HG03280 (cell line): ENCODE measurements around the gene OSBPL5.

ENCODE experiments used
- ATAC-seq: cut with Tn5 transposase; IDR thresholded peaks from one replicate; pipeline ENCODE4 v1.9.1; 2021; ENCODE audit warnings: mild to moderate bottlenecking, moderate library complexity; ENCODE audit not compliant: unreplicated experiment

OSBPL5 gene

GRCh38 chr11:3152471-3153110, 12.5 kb downstream of the OSBPL5 start:
- no peak for ATAC-seq

DNA sequence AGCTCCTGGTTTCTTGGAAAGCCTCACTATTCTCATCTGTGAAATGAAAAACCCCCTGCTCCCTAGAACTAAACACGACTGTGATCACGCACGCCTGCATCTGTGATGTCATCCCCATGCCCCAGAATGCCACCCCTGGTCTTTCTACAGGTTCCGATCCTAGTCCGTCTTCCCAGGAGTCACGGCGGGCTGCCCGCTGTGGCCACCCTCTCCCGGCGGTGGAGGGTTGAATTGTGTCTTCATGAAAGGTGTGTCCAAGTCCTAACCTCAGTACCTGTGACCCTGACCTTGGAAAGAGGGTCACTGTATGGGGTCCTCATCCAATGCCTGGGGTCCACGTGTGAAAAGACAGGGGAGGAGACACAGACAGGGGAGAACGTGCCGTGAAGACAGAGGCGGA, 14.4 kb downstream of the OSBPL5 start:
- ATAC-seq, result no peak

DNA sequence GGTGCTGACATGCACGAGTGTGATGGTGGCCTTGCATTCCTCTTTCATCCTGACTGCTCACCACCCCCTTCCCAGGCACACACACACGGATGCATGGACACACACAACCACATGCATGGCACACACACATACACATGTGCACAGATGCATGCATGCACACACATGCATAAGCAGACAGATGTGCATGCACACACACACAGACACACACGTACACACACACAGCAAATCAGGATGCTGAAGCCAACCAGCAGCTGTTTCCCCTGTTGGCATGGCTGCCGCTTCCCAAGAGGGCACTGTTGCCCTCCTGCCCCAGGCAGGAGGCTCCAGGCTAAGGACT, 15.3 kb downstream of the OSBPL5 start:
- no peak for ATAC-seq

DNA sequence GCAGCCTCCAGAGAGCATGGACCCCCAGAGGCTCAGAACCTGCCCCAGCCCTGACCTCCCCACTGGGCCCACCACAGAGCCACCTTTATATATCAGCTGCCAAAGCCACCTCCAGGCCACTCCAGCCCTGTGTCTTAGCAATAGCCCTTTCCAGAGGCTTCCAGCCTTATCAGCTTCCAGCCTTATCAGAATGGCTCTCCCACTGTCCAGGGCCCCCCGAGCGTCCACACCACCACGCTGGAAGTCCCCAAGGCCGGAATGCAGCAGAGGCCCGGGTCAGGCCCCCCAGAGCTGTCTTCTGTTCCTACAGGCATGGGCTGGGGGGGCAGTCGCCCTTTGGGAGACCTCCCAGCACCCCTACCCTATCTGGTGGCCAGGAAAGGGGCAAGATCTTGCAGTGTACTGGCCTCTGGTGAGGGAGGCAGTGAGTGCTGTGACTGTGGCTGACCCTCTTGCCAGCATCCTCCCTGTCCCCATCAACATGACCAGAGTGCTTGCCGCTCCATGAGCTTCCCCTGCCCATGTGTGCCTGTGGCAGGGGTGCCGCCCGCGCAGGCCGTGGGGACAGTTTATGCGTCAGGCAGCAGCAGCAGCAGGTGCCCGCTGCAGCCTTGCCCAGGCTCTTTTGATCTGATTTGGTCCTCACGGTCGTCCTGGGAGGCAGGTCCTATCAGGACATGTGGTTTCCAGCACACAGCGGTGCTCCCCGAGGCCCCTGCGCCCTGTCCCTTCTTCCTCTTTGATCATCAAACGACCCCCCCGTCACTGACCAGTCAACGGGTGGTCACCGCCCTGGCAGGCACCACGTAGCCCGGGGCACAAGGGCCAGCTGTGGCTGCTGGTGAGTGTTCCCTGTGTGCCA, 15.9 kb downstream of the OSBPL5 start:
- ATAC-seq, result no peak

DNA sequence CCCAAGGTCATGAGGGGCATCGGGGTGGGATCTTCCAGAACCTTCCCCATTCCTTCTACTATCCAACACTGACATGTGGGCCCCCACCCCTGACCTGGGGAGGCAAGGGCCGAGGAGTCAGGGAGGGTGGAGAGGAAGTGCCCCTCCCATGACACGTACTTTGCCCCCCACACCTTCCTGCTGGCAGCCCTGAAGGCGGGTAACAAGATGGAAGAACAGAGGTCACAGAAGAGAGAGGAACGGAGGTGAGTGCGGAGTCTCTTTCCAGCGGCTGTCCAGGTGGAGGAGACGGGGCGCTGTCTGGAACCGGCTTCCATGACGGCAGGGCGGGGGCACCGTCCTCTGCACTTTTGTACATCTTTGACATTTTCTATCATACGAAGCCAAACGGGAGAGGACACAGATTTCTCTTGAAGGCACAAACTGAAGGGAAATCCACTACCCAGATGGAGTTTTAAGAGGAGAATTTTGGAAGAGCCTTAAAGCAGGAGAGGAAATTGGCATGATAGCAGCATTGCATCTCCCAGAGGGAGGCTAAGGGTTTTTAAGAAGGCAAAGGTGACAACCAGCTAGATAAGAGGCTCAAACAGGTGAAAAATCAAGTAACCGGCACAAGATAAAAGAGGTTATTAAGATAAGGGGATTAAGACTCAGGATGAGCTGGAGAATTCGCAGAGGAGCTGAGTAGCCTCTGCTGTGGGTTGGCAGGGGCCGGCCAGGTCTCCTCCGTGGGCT, 16.7 kb downstream of the OSBPL5 start:
- ATAC-seq, result no peak

GRCh38 chr11:3147626-3148025, 17.5 kb downstream of the OSBPL5 start:
- ATAC-seq, result no peak

DNA sequence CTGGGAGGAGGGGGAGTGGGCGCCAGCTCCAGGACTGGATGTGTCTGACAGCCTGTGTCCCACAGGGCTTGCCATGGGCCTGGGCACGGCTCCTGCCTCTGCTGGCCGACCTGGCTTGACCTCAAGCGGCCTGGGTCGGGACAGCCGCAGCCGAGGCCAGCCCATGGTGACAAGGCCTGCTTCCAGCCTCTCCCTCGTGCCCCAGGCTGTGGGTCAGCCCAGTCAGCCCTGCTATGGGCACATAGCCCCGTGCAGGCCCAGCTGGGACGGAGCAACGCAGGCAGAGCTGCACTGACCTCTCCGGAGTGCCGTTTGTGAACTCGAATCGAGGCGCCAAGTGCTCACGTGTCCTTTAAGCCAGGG, 17.9 kb downstream of the OSBPL5 start:
- ATAC-seq, result no peak

GRCh38 chr11:3146612-3147256, 18.4 kb downstream of the OSBPL5 start:
- no peak for ATAC-seq

DNA sequence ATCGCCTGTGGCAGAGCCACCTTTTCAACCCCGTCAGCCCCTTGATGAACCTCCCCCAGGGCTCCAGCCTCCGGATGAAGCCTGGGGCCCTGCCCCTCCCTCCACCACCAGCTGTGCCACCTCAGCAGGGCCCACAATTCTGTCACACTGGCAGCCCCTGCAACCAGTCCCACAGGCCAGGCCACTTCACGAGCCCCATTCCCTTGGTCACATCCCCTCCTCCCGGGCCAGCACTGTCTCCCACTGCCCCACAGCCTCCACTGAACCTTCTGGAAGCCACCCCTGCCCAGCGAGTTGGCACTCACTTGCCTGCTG, 19.9 kb downstream of the OSBPL5 start:
- ATAC-seq, result no peak

DNA sequence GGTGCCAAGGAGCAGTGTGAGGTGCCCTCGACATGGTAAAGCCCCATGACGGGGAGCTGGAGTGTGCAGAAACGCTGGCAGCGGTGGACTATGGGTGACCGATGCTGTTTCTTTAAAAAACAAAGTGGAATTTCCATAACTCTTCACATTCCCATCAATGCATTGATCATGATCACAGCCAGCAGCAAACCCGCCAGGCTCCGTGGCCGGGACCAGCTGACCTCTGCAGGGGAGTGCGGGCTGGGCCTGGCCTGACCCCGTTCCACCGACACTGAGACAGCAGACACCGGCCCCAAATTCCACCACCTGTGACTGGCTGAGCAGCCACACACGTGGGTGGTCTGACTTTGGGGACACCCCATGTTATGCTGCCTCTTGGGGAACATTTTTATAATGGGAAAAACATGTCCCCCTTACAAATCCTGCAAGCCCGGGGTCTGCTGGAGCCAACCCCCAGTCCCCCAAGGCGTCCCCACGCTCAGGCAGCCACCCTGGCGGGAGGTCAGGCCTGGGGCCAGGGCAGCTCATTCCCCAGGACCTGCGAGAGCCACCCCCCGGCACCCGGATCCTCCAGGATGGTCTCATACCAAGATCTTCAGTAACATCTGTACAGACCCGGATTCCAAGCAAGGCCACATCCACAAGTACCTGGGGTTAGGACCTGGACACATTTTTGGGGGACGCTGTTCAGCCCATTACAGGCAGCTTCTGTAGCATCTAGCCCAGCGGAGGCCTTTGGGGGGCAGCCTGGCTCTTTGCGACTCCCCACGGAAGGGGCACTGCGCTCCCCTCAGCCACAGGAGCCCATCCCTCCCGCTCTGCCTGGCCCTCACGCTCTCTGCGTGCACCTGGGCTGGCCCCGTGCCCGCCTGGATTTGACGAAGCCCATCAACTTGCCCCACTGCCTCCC, 20.6 kb downstream of the OSBPL5 start:
- ATAC-seq, result no peak

DNA sequence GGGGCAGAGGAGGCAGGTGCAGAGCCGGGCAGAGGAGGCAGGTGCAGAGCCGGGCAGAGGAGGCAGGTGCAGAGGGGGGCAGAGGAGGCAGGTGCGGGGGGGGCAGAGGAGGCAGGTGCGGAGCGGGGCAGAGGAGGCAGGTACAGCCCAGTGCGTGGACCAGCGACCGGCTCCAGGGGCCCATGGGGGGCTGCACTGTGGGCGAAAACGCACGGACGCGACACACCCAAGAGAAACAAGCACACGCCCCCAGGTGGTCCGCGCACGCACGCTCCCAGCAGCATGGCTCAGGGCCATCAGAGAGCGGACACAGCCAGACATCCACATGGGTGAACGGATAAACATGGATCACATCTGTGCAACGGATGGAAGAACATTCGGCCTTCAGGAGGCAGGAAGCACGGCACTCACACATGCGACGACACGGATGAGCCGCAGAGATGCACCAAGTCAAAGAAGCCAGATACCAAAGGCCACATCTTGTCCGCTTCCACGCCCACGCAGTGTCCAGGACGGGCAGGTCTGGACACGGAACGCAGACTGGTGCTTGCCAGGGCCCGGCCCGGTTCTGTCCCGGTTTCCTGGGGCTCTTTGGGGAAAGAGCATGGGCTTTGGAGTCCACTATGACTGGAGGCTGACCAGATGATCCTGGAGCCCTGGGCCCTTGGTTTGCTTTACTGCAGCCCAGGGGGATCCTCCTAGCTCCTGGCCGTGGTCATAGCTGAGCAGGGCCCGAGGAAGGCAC, 21.8 kb downstream of the OSBPL5 start:
- no peak for ATAC-seq

DNA sequence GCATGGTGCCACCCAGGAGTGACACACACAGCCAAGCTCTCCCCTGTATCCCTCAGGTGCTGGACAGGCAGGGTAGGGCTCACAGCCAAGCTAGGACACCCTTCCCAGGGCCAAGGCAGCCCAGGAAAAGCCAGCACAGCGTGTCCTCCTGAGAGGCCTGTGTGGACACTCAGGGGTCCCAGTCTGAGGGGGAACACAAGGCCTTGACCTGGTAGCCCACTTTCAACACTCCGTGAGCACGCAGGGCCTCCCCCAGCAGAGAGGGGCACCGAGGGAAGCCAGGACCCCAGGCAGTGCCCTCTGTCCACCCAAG, 24.9 kb downstream of the OSBPL5 start:
- ATAC-seq, result no peak

- ATAC-seq, result no peak
These were observed 25.4 kb downstream of the OSBPL5 start for GRCh38 chr11:3139481-3140290.

DNA sequence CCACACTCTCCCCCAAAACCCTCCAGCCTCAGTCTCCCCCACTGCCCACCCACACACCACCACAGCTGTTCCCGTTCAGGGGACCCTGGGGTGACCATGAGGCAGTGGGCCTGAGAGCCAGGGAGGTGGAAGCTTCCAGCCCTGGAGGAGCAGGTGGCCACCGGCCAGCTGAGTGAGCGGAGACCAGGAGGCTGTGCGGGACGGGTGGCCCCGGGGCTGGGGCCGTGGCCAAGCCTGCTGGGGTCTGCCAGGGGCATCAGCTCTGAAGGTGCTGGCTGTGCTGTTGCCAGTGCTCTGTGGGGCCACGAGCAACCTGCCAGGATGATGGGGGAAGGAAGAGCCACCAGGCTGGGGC, 26.0 kb downstream of the OSBPL5 start:
- no peak for ATAC-seq

DNA sequence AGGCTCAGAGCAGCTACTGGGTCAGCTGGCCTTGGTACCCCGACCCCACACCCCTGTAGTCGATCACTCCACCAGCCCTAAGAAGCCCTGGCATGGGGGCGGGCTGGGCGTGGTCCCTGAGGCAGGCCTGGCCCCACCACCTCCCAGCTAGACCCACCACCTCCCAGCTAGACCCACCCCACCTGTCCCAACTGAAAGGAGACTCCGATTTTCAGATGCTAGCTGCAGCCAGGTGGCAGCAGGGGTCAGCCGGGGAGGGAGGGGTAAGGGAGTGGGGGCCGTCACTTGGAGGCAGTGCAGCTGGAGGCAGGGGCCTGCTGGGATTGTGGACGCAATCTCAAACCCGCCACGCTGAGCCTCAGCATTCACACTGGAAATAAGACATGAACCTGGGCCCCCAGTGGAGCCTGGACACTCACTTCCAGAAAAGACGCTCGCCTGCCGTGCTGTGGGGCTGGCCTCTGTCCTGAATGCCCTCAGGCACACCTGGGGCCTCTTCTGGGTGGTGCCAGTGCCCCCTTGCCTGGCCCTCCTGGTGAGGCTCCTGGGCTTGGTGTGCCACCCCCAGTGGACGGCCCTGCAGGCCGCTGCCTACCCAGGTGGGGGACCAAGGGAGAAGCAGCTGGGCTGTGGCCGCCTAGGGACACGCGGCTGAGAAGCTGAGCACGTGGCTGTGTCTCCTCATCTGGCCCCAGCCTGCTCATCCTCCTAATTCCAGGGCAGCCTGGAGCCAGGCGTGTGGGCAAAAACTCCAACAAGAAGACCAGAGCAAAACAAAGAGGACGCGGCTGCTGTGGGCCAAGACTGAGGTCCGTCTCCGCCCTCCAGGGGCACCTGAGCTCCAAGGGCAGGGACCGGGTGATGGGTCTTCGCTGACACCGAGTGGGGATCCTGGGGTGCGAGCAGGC, 26.7 kb downstream of the OSBPL5 start:
- ATAC-seq, result no peak

DNA sequence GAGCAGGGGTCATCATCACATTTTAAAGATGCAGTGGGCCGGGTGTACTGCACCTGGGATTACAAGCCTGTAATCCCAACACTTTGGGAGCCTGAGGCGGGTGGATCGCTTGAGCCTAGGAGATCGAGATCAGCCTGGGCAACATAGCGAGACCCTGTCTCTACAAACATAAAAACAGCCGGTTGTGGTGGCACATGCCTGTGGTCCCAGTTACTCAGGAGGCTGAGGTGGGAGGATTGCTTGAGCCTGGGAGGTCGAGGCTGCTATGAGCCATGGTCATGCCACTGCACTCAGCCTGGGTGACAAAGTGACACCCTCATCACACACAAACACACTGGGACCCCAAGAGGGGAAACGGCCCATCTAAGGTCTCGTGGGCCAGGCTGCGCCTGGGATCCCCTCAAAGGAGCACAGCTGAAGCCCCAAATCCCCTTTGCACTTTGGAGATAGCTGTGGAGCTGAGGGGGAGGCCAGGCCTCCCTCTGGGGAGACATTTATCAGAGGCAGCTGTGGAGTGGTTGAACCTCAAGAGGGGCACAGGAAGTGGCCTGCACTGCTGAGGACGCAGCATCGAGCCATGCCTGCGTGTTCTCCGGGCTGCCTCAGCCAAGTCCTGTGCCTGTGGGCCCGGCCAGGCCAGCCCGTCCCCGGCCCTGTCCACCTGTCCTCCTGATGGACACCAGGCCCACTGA, 27.5 kb downstream of the OSBPL5 start:
- no peak for ATAC-seq

- ATAC-seq, result no peak
These were observed 28.3 kb downstream of the OSBPL5 start for GRCh38 chr11:3136546-3137455.
